Heart left ventricle (tissue), 16 donors: Measurements from ENCODE around the gene FAM8A1. TPM values are rescaled to one million over a fixed set of nuclear protein-coding genes. Genes with fewer than 3 reads are reported as not detected.

Source experiments
- ATAC-seq, 4 donors: fragments of 200-7000 bp; cut with Tn5 transposase; one replicate each; pipeline ENCODE4 v1.9.1; 2020 to 2022; ENCODE audit warnings: moderate library complexity in 4 of 4, mild to moderate bottlenecking in 3 of 4, moderate number of reproducible peaks in 1 of 4
- DNase-seq, 5 donors: peaks; one replicate each; pipeline ENCODE4 v3.0.0-alpha.2; 2020
- H3K27ac ChIP-seq, 12 donors: fragments of 200-600 bp; sonication (generic) in 4 of 12; one replicate each; pipeline versions ENCODE4 v1.5.0 to v1.8.0; 2016 to 2022; ENCODE audit warnings: mild to moderate bottlenecking in 2 of 12
- H3K27me3 ChIP-seq, 9 donors: fragments of 200-600 bp; sonication (generic) in 2 of 9; one replicate each; pipeline versions ENCODE4 v1.5.1 to v1.8.0; 2016 to 2022; ENCODE audit warnings: mild to moderate bottlenecking in 3 of 9
- H3K36me3 ChIP-seq, 9 donors: fragments of 200-600 bp; sonication (generic) in 2 of 9; one replicate each; pipeline versions ENCODE4 v1.5.0 to v1.8.0; 2018 to 2022; ENCODE audit warnings: mild to moderate bottlenecking in 2 of 9
- H3K4me1 ChIP-seq, 12 donors: fragments of 200-600 bp; sonication (generic) in 4 of 12; one replicate each; pipeline versions ENCODE4 v1.5.0 to v1.8.0; 2016 to 2022; ENCODE audit warnings: mild to moderate bottlenecking in 3 of 12
- H3K4me3 ChIP-seq, 12 donors: fragments of 200-600 bp; sonication (generic) in 4 of 12; one replicate each; pipeline versions ENCODE4 v1.5.0 to v1.8.0; 2017 to 2022; ENCODE audit warnings: mild to moderate bottlenecking in 9 of 12, moderate library complexity in 4 of 12
- H3K9me3 ChIP-seq, 12 donors: fragments of 200-600 bp; sonication (generic) in 4 of 12; one replicate each; pipeline versions ENCODE4 v1.5.0 to v1.8.0; 2016 to 2022; ENCODE audit warnings: mild to moderate bottlenecking in 1 of 12
- CTCF ChIP-seq, 12 donors: fragments of 200-600 bp; sonication (generic) in 4 of 12; IDR thresholded peaks; one replicate each; pipeline versions ENCODE4 v1.5.0 to v1.8.0; 2018 to 2022; ENCODE audit warnings: antibody characterized with exemption in 12 of 12, mild to moderate bottlenecking in 5 of 12
- POLR2A ChIP-seq, 2 donors: fragments of 450-650 bp; IDR thresholded peaks; one replicate each; pipeline ENCODE4 v1.6.1; 2017; ENCODE audit warnings: antibody characterized with exemption in 2 of 2, mild to moderate bottlenecking in 2 of 2, moderate library complexity in 2 of 2
- WGBS, 4 donors: extraction: QIAGEN DNeasy Blood & Tissue Kit in 2 of 4; methylation state at CpG; one replicate each; pipeline versions ENCODE4 v1.1.5 to v1.1.7; 2013 to 2018; 5-methylcytosine and 5-hydroxymethylcytosine counted together
- intact Hi-C, 10 donors: fragments of 100-400 bp; cut with DNase I; formaldehyde crosslinking; loops; one replicate each; pipeline versions ENCODE4 v1.11.1 to v1.14.2; 2022
- polyA plus RNA-seq, 2 donors: library from polyadenylated mRNA; stranded (reverse); fragments of 200-250 nt; gene quantifications; one replicate each; pipeline ENCODE4 v1.2.3, GENCODE V29; 2013
- total RNA-seq, 9 donors: library from RNA; depleted of rRNA in 2 of 9; stranded (reverse); fragments of >200 nt in 2 of 9; fragmentation: NEBNext Ultra II Directional in 3 of 9; extraction: Animal tissue kit (Norgen Biotek cat#: 25700) in 3 of 9; gene quantifications; one replicate each; pipeline versions ENCODE4 v1.1.0 to v1.2.4, GENCODE V29; 2016 to 2023
- donor health status: ischemic (EF 13 %, LVEDD 7.1; RV severe dilation, severe dysfunction).
- donor health status: healthy with polysubstance abuse.
- donor health status: DM: no; HTN: yes; CAD: no.
- donor health status: DM: no; HTN: no; CAD: no.
- donor health status: ischemic (EF 25% LVEDD 6.9; RV normal size, moderate dysfunction).
- donor health status: ischemic (EF 25% LVEDD 5.7; RV mildly dilated, moderate dysfunction).
- donor health status: healthy.
- donor health status: DM: yes; HTN: yes; CAD: no.
- donor health status: ischemic (EF 35%, LVEDD 5.7; RV mildly dilated, moderate dysfunction).
- donor health status: nonischemic (EF 11% LVEDD 7.7; RV severe dilation, severe dysfunction).
- donor health status: DM: yes; HTN: yes; CAD: no.
- donor health status: PGD.
- donor health status: ischemic (EF 29% LVEDD 5.4; RV normal size, mild dysfunction).
- donor health status: nonischemic (EF 23%, LVEDD 6.1; RV moderate dilation, normal function).

Gene FAM8A1
- total and polyA plus RNA-seq, 11 donors = 9.1 to 24.5 (median 17.3) TPM

GRCh38 chr6:17601386-17601703 lies 1.2 kb downstream of the FAM8A1 start:
- Histone ChIP-seq H3K27ac (peak overlapping the region in 11 of 12 donors; percentile 87 to 98 (median 95)), H3K4me1 (peaks cover 0 to 20% (median 13%) of the 10 kb centered on the region in 12 donors), H3K9me3 (no peaks in the 10 kb centered on the region), H3K36me3 (peaks cover 0 to 42% (median 22%) of the 10 kb centered on the region in 9 donors), H3K27me3 (no peaks in the 10 kb centered on the region), H3K4me3 (peak overlapping the region; percentile 75 to 99 (median 94))
- TF ChIP-seq POLR2A (IDR thresholded peaks at IDR 0.05) (no peak), CTCF (IDR thresholded peaks at IDR 0.05) (no peak)
- DNase-seq = no peak
- WGBS, 4 donors = 8 to 21% (median 17%) methylated on average over 5 of the region's 5 CpGs
- no peak for ATAC-seq
- intact Hi-C loops = loop anchor here in 6 of 10 donors (2.0 to 10.0 kb wide), 5 partner anchors 86 to 383 kb away; partner anchors contain the start of genes NUP153 (in 5 of the 6) and KIF13A (in 1 of the 6)

- ATAC-seq (no peak), DNase-seq (no peak)
- Histone ChIP-seq H3K4me3 (no peak overlapping the region), H3K27me3 (no peaks in the 10 kb centered on the region), H3K4me1 (peaks cover 0 to 20% (median 13%) of the 10 kb centered on the region in 12 donors), H3K27ac (no peak overlapping the region), H3K36me3 (peaks cover 0 to 57% (median 35%) of the 10 kb centered on the region in 9 donors), H3K9me3 (no peaks in the 10 kb centered on the region)
- intact Hi-C loops = loop anchor here in 6 of 10 donors (5.0 to 10.0 kb wide), 4 partner anchors 84 to 382 kb away; partner anchors contain the start of genes NUP153 (in 4 of the 6) and KIF13A (in 1 of the 6)
- TF ChIP-seq POLR2A (IDR thresholded peaks at IDR 0.05) = no peak
- TF ChIP-seq CTCF (IDR thresholded peaks at IDR 0.05) = no peak
- WGBS, 4 donors = 26 to 55% (median 30%) methylated on average over 1 of the region's 1 CpG
These were observed 2.8 kb downstream of the FAM8A1 start for GRCh38 chr6:17602888-17603287.

GRCh38 chr6:17606606-17607005 lies 6.5 kb downstream of the FAM8A1 start:
- intact Hi-C loops = loop anchor here in 2 of 10 donors (10.0 kb wide), 2 partner anchors 98 to 378 kb away; partner anchors contain the start of genes KIF13A (in 1 of the 2) and NUP153 (in 1 of the 2)
- Histone ChIP-seq H3K27ac (no peak overlapping the region), H3K27me3 (no peaks in the 10 kb centered on the region), H3K4me1 (peaks cover 0 to 13% (median 7%) of the 10 kb centered on the region in 12 donors), H3K9me3 (no peaks in the 10 kb centered on the region), H3K4me3 (no peak overlapping the region), H3K36me3 (peaks cover 0 to 85% (median 57%) of the 10 kb centered on the region in 9 donors)
- ATAC-seq (no peak), DNase-seq (no peak)
- WGBS, 4 donors = 84 to 96% (median 90%) methylated on average over 4 of the region's 4 CpGs
- TF ChIP-seq POLR2A (IDR thresholded peaks at IDR 0.05) = no peak
- TF ChIP-seq CTCF (IDR thresholded peaks at IDR 0.05) = no peak

- H3K27ac ChIP-seq = no peak overlapping the region
- intact Hi-C loops = loop anchor here in 1 of 10 donors (10.0 kb wide), 1 partner anchor 174 kb away; no protein-coding TSS in a partner anchor
- TF ChIP-seq CTCF (IDR thresholded peaks at IDR 0.05) (no peak), POLR2A (IDR thresholded peaks at IDR 0.05) (no peak)
- H3K9me3 ChIP-seq = no peaks in the 10 kb centered on the region
- DNase-seq (no peak), ATAC-seq (no peak)
- no peaks in the 10 kb centered on the region for H3K27me3 ChIP-seq
- WGBS, 4 donors = 84 to 89% (median 86%) methylated on average over 3 of the region's 3 CpGs
- H3K4me1 ChIP-seq = peaks cover 0 to 4% (median 0%) of the 10 kb centered on the region in 12 donors
- H3K4me3 ChIP-seq = no peak overlapping the region
- peaks cover 0 to 81% (median 56%) of the 10 kb centered on the region in 9 donors for H3K36me3 ChIP-seq
These were observed 10.7 kb downstream of the FAM8A1 start for GRCh38 chr6:17610835-17611234.
